GM12892 (cell line): ENCODE data around the gene CYTH3.

ENCODE experiments used
- POLR2A ChIP-seq: IDR thresholded peaks from 2 replicates; pipeline ENCODE4 v1.6.1; 2011; ENCODE audit warnings: low read depth, low read length, control low read depth
- POLR2AphosphoS5 ChIP-seq: IDR thresholded peaks from 2 replicates; pipeline ENCODE4 v1.6.1; 2011; ENCODE audit warnings: low read depth, low read length, control low read depth
- TAF1 ChIP-seq: IDR thresholded peaks from 2 replicates; pipeline ENCODE4 v1.6.1; 2011; ENCODE audit warnings: low read depth, mild to moderate bottlenecking, control low read depth, low read length, borderline replicate concordance

DNA sequence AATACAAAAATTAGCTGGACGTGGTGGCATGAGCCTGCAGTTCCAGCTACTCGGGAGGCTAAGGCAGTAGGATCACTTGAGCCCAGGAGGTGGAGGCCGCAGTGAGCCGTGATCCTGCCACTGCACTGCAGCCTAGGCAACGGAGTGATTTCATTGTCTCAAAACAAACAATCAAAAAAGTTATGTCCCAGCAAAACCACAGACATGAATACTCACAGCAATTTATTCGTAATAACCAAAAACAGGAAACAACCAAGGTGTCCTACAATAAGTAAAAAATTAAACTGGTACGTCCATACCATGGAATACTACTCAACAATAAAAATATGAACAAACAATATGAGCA is 11.6 kb upstream of the CYTH3 start:
- TF ChIP-seq POLR2AphosphoS5 (no peak), TAF1 (no peak), POLR2A (no peak)
